Measurements from ENCODE around the gene BLTP2. TPM values are rescaled to one million over a fixed set of nuclear protein-coding genes. Genes with fewer than 3 reads are reported as not detected.

Gene BLTP2
- total RNA-seq, 2 donors from 2014 or later, result 42.2 to 94.2 TPM

DNA sequence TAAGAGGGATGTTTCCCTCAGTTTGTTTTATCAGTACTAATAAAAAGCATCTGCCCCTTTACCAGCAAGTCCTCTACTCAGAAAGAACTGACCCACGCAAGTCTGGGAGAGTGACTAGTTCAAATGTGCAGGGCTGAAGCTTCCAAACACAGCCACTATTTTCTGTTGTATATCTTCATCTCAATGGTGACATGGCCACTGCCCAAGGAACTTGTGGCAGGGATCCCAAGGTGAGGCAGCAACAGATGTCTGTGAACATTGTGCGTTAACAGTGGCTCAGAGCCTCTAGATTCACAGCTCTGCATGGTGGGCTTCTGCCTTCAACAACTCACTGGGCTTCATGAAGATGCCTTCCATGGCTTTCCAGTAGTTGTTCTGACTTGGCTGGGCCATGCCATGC lies 3.7 kb upstream of the BLTP2 start:
- H3K27ac ChIP-seq, result no peak overlapping the region
- intact Hi-C loops (cut with DNase I), result no loop called here
- no peaks in the 10 kb centered on the region for H3K4me1 ChIP-seq (replicated peaks)
- H3K36me3 ChIP-seq, result peaks cover 0 to 3% of the 10 kb centered on the region in 2 donors
- H3K9me3 ChIP-seq, result no peaks in the 10 kb centered on the region
- no peak overlapping the region for H3K4me3 ChIP-seq
- DNase-seq (ENCODE audit: low spot score), result no peak
- H3K27me3 ChIP-seq (replicated peaks; ENCODE audit: insufficient read depth), result no peaks in the 10 kb centered on the region
- TF ChIP-seq POLR2A (IDR thresholded peaks at IDR 0.05), result no peak
- no peak for TF ChIP-seq POLR2AphosphoS5 (IDR thresholded peaks at IDR 0.05)
- TF ChIP-seq, protein P1, sequence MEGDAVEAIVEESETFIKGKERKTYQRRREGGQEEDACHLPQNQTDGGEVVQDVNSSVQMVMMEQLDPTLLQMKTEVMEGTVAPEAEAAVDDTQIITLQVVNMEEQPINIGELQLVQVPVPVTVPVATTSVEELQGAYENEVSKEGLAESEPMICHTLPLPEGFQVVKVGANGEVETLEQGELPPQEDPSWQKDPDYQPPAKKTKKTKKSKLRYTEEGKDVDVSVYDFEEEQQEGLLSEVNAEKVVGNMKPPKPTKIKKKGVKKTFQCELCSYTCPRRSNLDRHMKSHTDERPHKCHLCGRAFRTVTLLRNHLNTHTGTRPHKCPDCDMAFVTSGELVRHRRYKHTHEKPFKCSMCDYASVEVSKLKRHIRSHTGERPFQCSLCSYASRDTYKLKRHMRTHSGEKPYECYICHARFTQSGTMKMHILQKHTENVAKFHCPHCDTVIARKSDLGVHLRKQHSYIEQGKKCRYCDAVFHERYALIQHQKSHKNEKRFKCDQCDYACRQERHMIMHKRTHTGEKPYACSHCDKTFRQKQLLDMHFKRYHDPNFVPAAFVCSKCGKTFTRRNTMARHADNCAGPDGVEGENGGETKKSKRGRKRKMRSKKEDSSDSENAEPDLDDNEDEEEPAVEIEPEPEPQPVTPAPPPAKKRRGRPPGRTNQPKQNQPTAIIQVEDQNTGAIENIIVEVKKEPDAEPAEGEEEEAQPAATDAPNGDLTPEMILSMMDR (IDR thresholded peaks at IDR 0.05), result no peak
- WGBS, result 88% methylated on average over 2 of the region's 2 CpGs

DNA sequence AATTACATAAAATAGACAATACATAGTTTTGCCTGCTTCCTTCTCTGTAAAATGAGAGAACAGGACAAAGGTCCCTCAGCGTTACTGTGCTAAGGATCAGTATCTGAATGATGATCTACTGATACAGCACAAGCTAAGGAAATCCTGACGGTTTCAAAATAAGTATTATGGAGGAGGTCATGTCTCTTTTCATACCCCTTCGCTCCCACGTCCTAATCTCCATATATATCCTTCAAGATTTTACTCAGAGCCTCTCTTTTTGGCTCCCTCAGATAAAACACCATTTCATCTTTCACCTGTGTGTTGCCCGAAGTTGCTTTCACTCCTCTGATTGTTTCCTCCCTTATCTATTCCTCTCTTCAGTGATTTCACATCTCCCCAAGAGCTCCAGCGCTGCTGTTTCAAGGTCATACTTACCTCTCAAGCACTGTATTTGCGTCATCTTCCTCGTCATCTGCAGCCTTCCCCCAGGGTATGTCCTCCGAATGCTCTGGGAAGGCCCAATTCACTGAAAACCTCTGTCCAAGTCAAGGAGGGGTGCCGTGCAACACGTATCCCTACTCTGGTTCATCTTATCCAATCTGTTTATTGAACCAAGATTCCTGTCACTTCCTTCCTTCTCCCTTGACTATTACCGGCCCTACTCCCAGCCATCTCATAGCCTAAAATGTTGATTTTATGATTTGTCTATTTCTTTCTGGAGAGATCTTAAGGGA lies 1.2 kb upstream of the BLTP2 start:
- no peak for DNase-seq (ENCODE audit: low spot score)
- Histone ChIP-seq H3K27me3 (replicated peaks; ENCODE audit: insufficient read depth) (no peaks in the 10 kb centered on the region), H3K4me3 (no peak overlapping the region), H3K27ac (peak overlapping the region; percentile 89 to 95), H3K36me3 (peaks cover 0 to 3% of the 10 kb centered on the region in 2 donors), H3K9me3 (no peaks in the 10 kb centered on the region), H3K4me1 (replicated peaks) (no peaks in the 10 kb centered on the region)
- intact Hi-C loops (cut with DNase I), result no loop called here
- TF ChIP-seq, protein P1 (IDR thresholded peaks at IDR 0.05), result no peak
- no peak for TF ChIP-seq POLR2AphosphoS5 (IDR thresholded peaks at IDR 0.05)
- TF ChIP-seq POLR2A (IDR thresholded peaks at IDR 0.05), result no peak
- WGBS, result 61% methylated on average over 12 of the region's 12 CpGs

DNA sequence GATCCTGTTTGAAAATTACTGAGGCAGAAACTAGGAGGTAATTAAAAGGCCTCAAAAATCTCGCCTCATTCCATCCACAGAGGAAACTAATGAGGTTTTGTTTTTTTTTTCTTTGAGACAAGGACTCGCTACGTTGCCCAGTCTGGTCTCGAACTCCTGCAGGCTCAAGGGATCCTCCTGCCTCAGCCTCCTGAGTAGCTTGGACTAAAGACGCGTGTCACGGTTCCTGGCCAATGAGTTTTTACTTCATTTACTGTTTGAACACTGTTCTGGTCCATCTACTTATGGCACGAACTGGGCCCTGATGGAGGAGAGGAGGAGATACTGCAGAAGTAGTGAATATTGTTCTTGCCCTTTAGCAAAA lies 600 bp upstream of the BLTP2 start:
- no peak for DNase-seq (ENCODE audit: low spot score)
- Histone ChIP-seq H3K4me3 (peak overlapping the region; percentile 91 to 93), H3K36me3 (peaks cover 0 to 3% of the 10 kb centered on the region in 2 donors), H3K27me3 (replicated peaks; ENCODE audit: insufficient read depth) (no peaks in the 10 kb centered on the region), H3K4me1 (replicated peaks) (no peaks in the 10 kb centered on the region), H3K27ac (peak overlapping the region; percentile 89 to 95), H3K9me3 (no peaks in the 10 kb centered on the region)
- no peak for TF ChIP-seq POLR2AphosphoS5 (IDR thresholded peaks at IDR 0.05)
- TF ChIP-seq, protein P1 (IDR thresholded peaks at IDR 0.05), result no peak
- TF ChIP-seq POLR2A (IDR thresholded peaks at IDR 0.05), result no peak
- WGBS, result 29% methylated on average over 8 of the region's 8 CpGs
- intact Hi-C loops (cut with DNase I), result loop anchor here (2.0 kb wide), 1 partner anchor 17 kb away; the partner anchor contains the start of gene SUPT6H

DNA sequence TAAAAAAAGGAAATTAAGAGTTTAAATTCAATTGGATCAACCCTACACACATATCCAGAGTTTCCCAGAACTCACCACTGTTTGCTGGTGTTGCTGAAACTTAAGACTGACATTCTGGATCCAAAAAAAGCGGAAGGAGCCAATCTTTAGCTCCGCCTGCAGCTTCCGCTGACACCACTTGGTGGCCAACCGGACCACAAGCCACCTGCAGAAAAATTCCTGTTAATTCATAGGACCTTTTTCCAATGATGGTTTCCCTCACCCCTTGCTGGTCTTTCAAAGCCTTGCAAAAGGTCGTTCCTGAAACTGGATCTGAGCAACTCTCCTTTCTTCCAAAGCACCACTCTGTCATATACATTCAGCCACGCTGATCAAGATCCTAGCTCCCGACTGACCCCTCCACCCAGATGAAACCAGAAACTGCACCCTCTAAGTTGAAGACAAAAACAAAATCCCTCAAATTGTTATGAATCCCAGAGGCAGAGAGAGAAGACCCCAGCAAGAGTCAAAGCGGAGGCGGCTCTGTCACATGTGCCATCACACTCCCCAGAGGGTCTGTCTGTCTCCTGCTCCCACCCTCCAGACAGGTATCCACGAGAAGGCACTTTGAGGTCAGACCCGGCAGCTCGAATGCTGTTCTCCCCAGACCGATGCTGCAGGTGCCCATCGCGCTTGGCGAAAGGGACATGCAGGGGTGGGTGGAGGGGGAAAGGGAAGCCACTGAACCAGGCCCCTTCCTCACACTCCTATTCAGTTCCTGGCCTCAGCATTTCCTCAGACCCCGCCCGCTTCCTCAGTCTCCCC lies 773 bp downstream of the BLTP2 start:
- intact Hi-C loops (cut with DNase I), result loop anchor here (2.0 kb wide), 1 partner anchor 19 kb away; the partner anchor contains the start of gene SUPT6H
- Histone ChIP-seq H3K36me3 (peaks cover 5 to 11% of the 10 kb centered on the region in 2 donors), H3K27me3 (replicated peaks; ENCODE audit: insufficient read depth) (no peaks in the 10 kb centered on the region), H3K27ac (peak overlapping the region; percentile 89 to 95), H3K9me3 (no peaks in the 10 kb centered on the region), H3K4me3 (peak overlapping the region; percentile 91 to 93), H3K4me1 (replicated peaks) (no peaks in the 10 kb centered on the region)
- DNase-seq (ENCODE audit: low spot score), result peak; percentile 11
- under 1% methylated on average over 18 of the region's 18 CpGs for WGBS
- TF ChIP-seq POLR2AphosphoS5 (IDR thresholded peaks at IDR 0.05) (peak; percentile 14), POLR2A (IDR thresholded peaks at IDR 0.05) (no peak)
- TF ChIP-seq, protein P1 (IDR thresholded peaks at IDR 0.05), result peak in 3 of 4 experiments; percentile 29 to 63 (median 45)
